NT2/D1 (cell line): Measurements from ENCODE around the gene TBX4.

Source experiments
- YY1 ChIP-seq: IDR thresholded peaks from 2 replicates; pipeline ENCODE4 v1.6.1; 2011; ENCODE audit not compliant: insufficient read length, insufficient read depth
- ZNF274 ChIP-seq: IDR thresholded peaks from 2 replicates; pipeline ENCODE4 v1.6.1; 2011; ENCODE audit warnings: mild to moderate bottlenecking, low read depth, low read length

DNA sequence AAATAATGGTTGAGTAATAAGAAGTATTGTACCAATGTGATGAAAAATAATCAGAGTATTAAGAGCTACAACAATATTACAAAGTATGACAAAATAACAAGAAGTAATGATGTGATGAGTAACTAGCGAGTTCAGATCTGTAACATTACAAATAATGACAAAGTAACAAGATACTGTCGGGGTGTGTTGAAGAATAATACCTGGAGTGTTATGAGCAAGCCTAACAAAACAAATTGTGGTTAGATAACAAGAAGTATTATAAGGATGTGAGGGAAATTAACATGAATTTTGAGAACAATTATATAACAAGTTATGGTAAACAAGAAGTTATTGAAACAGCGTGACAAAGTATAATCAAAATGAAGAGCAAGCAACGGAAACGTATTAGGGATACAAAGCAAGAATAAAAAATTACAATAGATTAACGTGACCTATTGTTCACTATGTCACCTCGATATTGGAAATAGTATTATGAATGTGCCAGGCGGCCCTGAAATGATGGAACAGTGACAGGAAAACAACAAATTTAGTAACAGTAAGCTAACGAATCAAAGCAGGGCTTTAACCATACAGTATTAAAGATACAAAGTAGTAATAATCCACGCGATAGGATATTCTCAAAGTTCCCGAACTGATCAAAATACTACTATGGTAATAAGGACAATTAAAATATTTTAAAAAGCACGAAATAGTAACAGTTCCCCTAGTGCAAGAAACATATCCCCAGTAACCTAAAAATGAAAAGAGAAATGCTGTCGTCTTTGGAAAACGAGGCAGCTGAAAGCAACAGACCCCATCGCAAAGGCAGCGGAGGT is 1.6 kb downstream of the TBX4 start:
- TF ChIP-seq YY1 (no peak), ZNF274 (no peak)
